K562 (cell line): ENCODE measurements around the gene PRKAR2B. TPM values are rescaled to one million over a fixed set of nuclear protein-coding genes. Genes with fewer than 3 reads are reported as not detected.

ENCODE experiments used
- HDAC1 ChIP-seq, 2 experiments: fragments of 450-650 bp; IDR thresholded peaks; 2 replicates each; pipeline ENCODE4 v1.6.1; 2016 to 2017; ENCODE audit warnings: inconsistent platforms in 1 of 2, mild to moderate bottlenecking in 1 of 2, moderate library complexity in 1 of 2
- HNRNPL ChIP-seq: fragments of 200-400 bp; formaldehyde crosslinking; IDR thresholded peaks from 2 replicates; pipeline ENCODE4 v1.6.1; 2017; ENCODE audit warnings: low read depth, mild to moderate bottlenecking, low read length
- HOXB6 ChIP-seq: fragments of 250-450 bp; sonication (Bioruptor Pico); IDR thresholded peaks from 2 replicates; pipeline ENCODE4 v1.5.1; 2022; ENCODE audit warnings: mild to moderate bottlenecking, borderline replicate concordance
- POLR3A ChIP-seq: IDR thresholded peaks from 2 replicates; pipeline ENCODE4 v1.6.1; 2011; ENCODE audit warnings: borderline replicate concordance, mild to moderate bottlenecking, moderate library complexity; ENCODE audit not compliant: insufficient read length, insufficient read depth; ENCODE audit errors: extremely low read depth
- POLR3G ChIP-seq: IDR thresholded peaks from 2 replicates; pipeline ENCODE4 v1.6.1; 2011; ENCODE audit not compliant: insufficient read length, insufficient replicate concordance; ENCODE audit errors: extremely low read depth
- RBM15 ChIP-seq: fragments of 200-400 bp; formaldehyde crosslinking; IDR thresholded peaks from 2 replicates; pipeline ENCODE4 v1.6.1; 2018; ENCODE audit warnings: mild to moderate bottlenecking, low read length, moderate library complexity; ENCODE audit not compliant: insufficient read depth
- SREBF2 ChIP-seq: sonication (generic); formaldehyde crosslinking; IDR thresholded peaks from 2 replicates; pipeline ENCODE4 v1.4.0; 2020; ENCODE audit warnings: mild to moderate bottlenecking, missing genetic modification reagents
- ZNF224 ChIP-seq: sonication (generic); formaldehyde crosslinking; IDR thresholded peaks from 2 replicates; pipeline ENCODE4 v1.8.0; 2022; ENCODE audit warnings: mild to moderate bottlenecking, missing genetic modification reagents
- ZNF253 ChIP-seq: fragments of 250-450 bp; sonication (Bioruptor Pico); conservative IDR thresholded peaks from 2 replicates; pipeline ENCODE4 v1.6.1; 2021; ENCODE audit warnings: mild to moderate bottlenecking
- ZNF75A ChIP-seq: fragments of 450-650 bp; formaldehyde crosslinking; IDR thresholded peaks from 2 replicates; pipeline ENCODE4 v1.4.0; 2020; ENCODE audit warnings: mild to moderate bottlenecking
- ZNF766 ChIP-seq: fragments of 200-800 bp; sonication (Bioruptor generic); conservative IDR thresholded peaks from 2 replicates; pipeline ENCODE4 v1.6.1; 2016; ENCODE audit warnings: missing genetic modification characterization, missing compliant biosample characterization
- polyA plus RNA-seq, 8 experiments: library from polyadenylated mRNA; depleted of rRNA in 4 of 8; stranded (reverse) in 5 of 8; unstranded in 3 of 8; fragments of >200 nt; fragmentation: Nextera tagmentation in 2 of 8; fragmentation: Illumina TruSeq in 1 of 8; extraction: Ambion mirVana in 2 of 8; extraction: Trizol in 1 of 8; gene quantifications; 2 replicates each; pipeline versions ENCODE4 v1.2.1 to v1.2.3, GENCODE V29; 2011 to 2014; ENCODE audit warnings: inconsistent platforms in 1 of 8, missing spikeins in 1 of 8
- total RNA-seq, 7 experiments: library from RNA; depleted of rRNA in 6 of 7; stranded (reverse); fragments of >200 nt in 6 of 7; fragmentation: Illumina TruSeq in 2 of 7; extraction: Trizol in 2 of 7; gene quantifications; 2 replicates each; pipeline versions ENCODE4 v1.2.1 to v1.2.3, GENCODE V29; 2011 to 2021; ENCODE audit warnings: low replicate concordance in 1 of 7
- TF ChIP-seq, protein P1 (sequence below): fragments of 250-450 bp; sonication (Bioruptor Pico); IDR thresholded peaks from 2 replicates; pipeline ENCODE4 v1.5.0; 2020; ENCODE audit warnings: mild to moderate bottlenecking, borderline replicate concordance
- TF ChIP-seq, protein P2 (sequence below): fragments of 450-650 bp; formaldehyde crosslinking; IDR thresholded peaks from 2 replicates; pipeline ENCODE4 v1.4.0; 2022; ENCODE audit warnings: missing genetic modification characterization
- TF ChIP-seq, protein P3 (sequence below): sonication (generic); formaldehyde crosslinking; IDR thresholded peaks from 2 replicates; pipeline ENCODE4 v1.8.1; 2022; ENCODE audit warnings: missing genetic modification reagents
- TF ChIP-seq, protein P4 (sequence below): IDR thresholded peaks from 3 replicates; pipeline ENCODE4 v1.6.1; 2011; ENCODE audit warnings: borderline replicate concordance, mild to moderate bottlenecking, moderate library complexity; ENCODE audit not compliant: insufficient read length; ENCODE audit errors: extremely low read depth
- TF ChIP-seq, protein P5 (sequence below): sonication (generic); formaldehyde crosslinking; IDR thresholded peaks from 2 replicates; pipeline ENCODE4 v1.8.0; 2022; ENCODE audit warnings: mild to moderate bottlenecking, missing genetic modification reagents
- TF ChIP-seq, protein P6 (sequence below): fragments of 250-450 bp; sonication (Bioruptor Pico); IDR thresholded peaks from 2 replicates; pipeline ENCODE4 v1.8.0; 2022; ENCODE audit warnings: moderate library complexity, mild to moderate bottlenecking, inconsistent platforms

The PRKAR2B gene
- total and polyA plus RNA-seq, 9 of the 15 experiments (the other 6 are each of a cell fraction or from before 2014, with no cell fraction given) = 59.0 to 173 (median 129) TPM

DNA sequence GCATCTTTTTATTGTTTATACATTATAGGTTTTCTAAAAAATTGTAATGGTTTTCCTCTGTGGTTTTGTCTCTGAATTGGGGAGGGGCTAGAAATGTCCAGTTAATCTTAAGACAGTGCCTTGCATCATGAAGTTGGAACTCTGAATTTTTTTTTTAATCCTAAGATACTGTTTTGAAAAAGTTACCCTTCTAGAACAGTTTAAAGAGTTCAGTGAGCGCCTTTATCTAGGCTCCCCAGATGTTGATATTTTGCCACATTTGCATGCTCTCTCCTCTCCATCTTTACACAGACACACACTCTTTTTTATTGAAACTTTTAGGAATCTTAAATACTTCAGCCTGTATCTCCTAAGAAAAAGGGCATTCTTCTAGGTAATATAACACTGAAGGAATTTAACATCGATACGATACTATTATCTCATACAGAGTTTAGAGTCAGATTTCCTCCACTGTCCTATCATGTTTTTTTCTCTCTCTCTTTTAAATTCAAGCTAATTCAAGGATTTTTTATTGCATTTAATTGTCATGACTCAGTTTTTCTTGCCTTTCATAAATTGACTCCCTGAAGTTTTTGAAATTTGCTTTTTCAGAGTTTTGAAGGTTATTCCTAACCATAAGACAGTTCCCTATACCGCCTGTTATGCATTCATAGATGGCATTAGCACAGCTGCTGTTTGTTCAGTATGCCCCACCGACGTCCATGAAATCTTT lies 31.5 kb downstream of the PRKAR2B start (continued):
- no peak for TF ChIP-seq ZNF75A (CRISPR knock-in tag)
- no peak for TF ChIP-seq ZNF224
- TF ChIP-seq ZNF766 (CRISPR knock-in tag) = no peak
- TF ChIP-seq, protein P1, sequence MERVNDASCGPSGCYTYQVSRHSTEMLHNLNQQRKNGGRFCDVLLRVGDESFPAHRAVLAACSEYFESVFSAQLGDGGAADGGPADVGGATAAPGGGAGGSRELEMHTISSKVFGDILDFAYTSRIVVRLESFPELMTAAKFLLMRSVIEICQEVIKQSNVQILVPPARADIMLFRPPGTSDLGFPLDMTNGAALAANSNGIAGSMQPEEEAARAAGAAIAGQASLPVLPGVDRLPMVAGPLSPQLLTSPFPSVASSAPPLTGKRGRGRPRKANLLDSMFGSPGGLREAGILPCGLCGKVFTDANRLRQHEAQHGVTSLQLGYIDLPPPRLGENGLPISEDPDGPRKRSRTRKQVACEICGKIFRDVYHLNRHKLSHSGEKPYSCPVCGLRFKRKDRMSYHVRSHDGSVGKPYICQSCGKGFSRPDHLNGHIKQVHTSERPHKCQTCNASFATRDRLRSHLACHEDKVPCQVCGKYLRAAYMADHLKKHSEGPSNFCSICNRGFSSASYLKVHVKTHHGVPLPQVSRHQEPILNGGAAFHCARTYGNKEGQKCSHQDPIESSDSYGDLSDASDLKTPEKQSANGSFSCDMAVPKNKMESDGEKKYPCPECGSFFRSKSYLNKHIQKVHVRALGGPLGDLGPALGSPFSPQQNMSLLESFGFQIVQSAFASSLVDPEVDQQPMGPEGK (CRISPR knock-in tag) = no peak
- TF ChIP-seq POLR3A = no peak
- no peak for TF ChIP-seq ZNF253 (CRISPR knock-in tag)
- TF ChIP-seq, protein P2, sequence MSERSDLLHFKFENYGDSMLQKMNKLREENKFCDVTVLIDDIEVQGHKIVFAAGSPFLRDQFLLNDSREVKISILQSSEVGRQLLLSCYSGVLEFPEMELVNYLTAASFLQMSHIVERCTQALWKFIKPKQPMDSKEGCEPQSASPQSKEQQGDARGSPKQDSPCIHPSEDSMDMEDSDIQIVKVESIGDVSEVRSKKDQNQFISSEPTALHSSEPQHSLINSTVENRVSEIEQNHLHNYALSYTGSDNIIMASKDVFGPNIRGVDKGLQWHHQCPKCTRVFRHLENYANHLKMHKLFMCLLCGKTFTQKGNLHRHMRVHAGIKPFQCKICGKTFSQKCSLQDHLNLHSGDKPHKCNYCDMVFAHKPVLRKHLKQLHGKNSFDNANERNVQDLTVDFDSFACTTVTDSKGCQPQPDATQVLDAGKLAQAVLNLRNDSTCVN (CRISPR knock-in tag) = no peak
- TF ChIP-seq, protein P3, sequence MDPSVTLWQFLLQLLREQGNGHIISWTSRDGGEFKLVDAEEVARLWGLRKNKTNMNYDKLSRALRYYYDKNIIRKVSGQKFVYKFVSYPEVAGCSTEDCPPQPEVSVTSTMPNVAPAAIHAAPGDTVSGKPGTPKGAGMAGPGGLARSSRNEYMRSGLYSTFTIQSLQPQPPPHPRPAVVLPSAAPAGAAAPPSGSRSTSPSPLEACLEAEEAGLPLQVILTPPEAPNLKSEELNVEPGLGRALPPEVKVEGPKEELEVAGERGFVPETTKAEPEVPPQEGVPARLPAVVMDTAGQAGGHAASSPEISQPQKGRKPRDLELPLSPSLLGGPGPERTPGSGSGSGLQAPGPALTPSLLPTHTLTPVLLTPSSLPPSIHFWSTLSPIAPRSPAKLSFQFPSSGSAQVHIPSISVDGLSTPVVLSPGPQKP (CRISPR knock-in tag) = no peak
- TF ChIP-seq RBM15 = no peak
- TF ChIP-seq HNRNPL = no peak
- TF ChIP-seq, protein P4, sequence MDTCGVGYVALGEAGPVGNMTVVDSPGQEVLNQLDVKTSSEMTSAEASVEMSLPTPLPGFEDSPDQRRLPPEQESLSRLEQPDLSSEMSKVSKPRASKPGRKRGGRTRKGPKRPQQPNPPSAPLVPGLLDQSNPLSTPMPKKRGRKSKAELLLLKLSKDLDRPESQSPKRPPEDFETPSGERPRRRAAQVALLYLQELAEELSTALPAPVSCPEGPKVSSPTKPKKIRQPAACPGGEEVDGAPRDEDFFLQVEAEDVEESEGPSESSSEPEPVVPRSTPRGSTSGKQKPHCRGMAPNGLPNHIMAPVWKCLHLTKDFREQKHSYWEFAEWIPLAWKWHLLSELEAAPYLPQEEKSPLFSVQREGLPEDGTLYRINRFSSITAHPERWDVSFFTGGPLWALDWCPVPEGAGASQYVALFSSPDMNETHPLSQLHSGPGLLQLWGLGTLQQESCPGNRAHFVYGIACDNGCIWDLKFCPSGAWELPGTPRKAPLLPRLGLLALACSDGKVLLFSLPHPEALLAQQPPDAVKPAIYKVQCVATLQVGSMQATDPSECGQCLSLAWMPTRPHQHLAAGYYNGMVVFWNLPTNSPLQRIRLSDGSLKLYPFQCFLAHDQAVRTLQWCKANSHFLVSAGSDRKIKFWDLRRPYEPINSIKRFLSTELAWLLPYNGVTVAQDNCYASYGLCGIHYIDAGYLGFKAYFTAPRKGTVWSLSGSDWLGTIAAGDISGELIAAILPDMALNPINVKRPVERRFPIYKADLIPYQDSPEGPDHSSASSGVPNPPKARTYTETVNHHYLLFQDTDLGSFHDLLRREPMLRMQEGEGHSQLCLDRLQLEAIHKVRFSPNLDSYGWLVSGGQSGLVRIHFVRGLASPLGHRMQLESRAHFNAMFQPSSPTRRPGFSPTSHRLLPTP = no peak
- TF ChIP-seq HOXB6 (CRISPR knock-in tag) = no peak
- TF ChIP-seq HDAC1 (IDR thresholded peaks at IDR 0.05) = no peak; a peak in 1 of 4 replicates
- TF ChIP-seq, protein P5, sequence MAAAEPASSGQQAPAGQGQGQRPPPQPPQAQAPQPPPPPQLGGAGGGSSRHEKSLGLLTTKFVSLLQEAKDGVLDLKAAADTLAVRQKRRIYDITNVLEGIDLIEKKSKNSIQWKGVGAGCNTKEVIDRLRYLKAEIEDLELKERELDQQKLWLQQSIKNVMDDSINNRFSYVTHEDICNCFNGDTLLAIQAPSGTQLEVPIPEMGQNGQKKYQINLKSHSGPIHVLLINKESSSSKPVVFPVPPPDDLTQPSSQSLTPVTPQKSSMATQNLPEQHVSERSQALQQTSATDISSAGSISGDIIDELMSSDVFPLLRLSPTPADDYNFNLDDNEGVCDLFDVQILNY = no peak
- TF ChIP-seq POLR3G = no peak
- no peak for TF ChIP-seq SREBF2 (CRISPR knock-in tag)
- TF ChIP-seq, protein P6, sequence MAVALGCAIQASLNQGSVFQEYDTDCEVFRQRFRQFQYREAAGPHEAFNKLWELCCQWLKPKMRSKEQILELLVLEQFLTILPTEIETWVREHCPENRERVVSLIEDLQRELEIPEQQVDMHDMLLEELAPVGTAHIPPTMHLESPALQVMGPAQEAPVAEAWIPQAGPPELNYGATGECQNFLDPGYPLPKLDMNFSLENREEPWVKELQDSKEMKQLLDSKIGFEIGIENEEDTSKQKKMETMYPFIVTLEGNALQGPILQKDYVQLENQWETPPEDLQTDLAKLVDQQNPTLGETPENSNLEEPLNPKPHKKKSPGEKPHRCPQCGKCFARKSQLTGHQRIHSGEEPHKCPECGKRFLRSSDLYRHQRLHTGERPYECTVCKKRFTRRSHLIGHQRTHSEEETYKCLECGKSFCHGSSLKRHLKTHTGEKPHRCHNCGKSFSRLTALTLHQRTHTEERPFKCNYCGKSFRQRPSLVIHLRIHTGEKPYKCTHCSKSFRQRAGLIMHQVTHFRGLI (CRISPR knock-in tag) = no peak
